Measurements from ENCODE around the gene VWA3B.

DNA sequence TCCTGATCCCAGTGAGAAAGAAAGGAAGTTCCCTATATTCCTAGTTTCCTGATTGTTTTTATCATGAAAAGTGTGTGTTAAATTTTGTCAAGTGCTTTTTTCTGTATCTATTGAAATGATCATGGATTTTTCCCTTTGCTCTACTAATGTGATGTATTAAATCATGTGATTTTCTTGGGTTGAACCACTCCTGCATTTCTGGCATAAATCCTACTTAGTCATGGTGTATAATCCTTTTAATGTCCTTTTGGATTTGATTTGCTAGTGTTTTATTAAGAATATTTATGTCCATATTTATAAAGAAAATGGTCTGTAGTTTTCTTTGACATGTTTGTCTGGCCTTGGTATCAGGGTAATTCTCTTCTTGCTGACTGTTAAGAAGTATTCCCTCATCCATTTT lies 171.9 kb downstream of the VWA3B start:
- no peak for TF ChIP-seq CTCF (IDR thresholded peaks at IDR 0.05; ENCODE audit: insufficient read depth, low read length, poor library complexity, severe bottlenecking)
- TF ChIP-seq EZH2phosphoT487 (conservative IDR thresholded peaks at IDR 0.05; ENCODE audit: low read length): no peak
